Fibroblast of mammary gland (primary cell): ENCODE measurements around the gene HIPK2.

Experiments
- DNase-seq: peaks from one replicate; pipeline ENCODE4 v3.0.0-alpha.2; 2010; ENCODE audit warnings: low read depth
- H3K4me3 ChIP-seq: 2 replicates; pipeline ENCODE4 v1.5.1; 2011; ENCODE audit warnings: low read depth, mild to moderate bottlenecking, low read length, moderate library complexity; ENCODE audit not compliant: control insufficient read depth
- CTCF ChIP-seq: conservative IDR thresholded peaks from 2 replicates; pipeline ENCODE4 v1.5.1; 2011; ENCODE audit warnings: low read depth, low read length, inconsistent platforms; ENCODE audit not compliant: control insufficient read depth, insufficient read depth

Gene HIPK2

GRCh38 chr7:139808427-139808826, 30.6 kb upstream of the HIPK2 start:
- no peak for DNase-seq
- no peak overlapping the region for H3K4me3 ChIP-seq
- TF ChIP-seq CTCF, result no peak

- no peak for TF ChIP-seq CTCF
- no peak overlapping the region for H3K4me3 ChIP-seq
Measured at GRCh38 chr7:139807009-139807408, 29.2 kb upstream of the HIPK2 start.

GRCh38 chr7:139804571-139804970, 26.8 kb upstream of the HIPK2 start:
- no peak overlapping the region for H3K4me3 ChIP-seq

More at GRCh38 chr7:139807009-139807408, 29.2 kb upstream of the HIPK2 start:
- DNase-seq, result no peak

GRCh38 chr7:139799586-139799985, 21.8 kb upstream of the HIPK2 start:
- TF ChIP-seq CTCF, result no peak
- H3K4me3 ChIP-seq, result no peak overlapping the region
- DNase-seq, result no peak

More at GRCh38 chr7:139804571-139804970, 26.8 kb upstream of the HIPK2 start:
- no peak for DNase-seq
- TF ChIP-seq CTCF, result no peak

- H3K4me3 ChIP-seq, result no peak overlapping the region
- no peak for TF ChIP-seq CTCF
- DNase-seq, result no peak
Measured at GRCh38 chr7:139798892-139799291, 21.1 kb upstream of the HIPK2 start.

GRCh38 chr7:139798221-139798620, 20.4 kb upstream of the HIPK2 start:
- DNase-seq, result no peak
- H3K4me3 ChIP-seq, result no peak overlapping the region

More at GRCh38 chr7:139798221-139798620, 20.4 kb upstream of the HIPK2 start:
- no peak for TF ChIP-seq CTCF
